ENCODE data around the gene ADAMTS16. TPM values are rescaled to one million over a fixed set of nuclear protein-coding genes. Genes with fewer than 3 reads are reported as not detected.

The ADAMTS16 gene
- total RNA-seq, 1 experiment from 2014 or later: not detected

DNA sequence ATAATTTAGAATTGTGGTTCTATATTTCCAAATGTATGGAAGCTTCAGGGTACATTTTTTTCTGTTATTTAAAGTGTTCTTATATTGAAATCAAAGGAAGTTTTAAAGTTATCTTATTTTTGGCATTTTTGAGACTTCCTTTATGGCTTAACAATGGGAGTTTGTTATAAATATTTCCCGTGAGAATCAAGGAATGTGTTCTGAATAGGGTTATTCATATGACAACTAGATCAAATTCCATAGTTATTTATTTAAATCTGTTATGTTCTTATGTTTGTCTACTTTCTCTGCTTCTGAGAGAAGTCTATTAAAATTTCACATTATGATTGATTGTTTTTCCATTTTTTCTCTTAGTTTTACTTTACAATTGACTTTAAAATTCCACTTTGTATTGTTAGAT lies 135.1 kb downstream of the ADAMTS16 start:
- DNase-seq: no peak
- CTCF ChIA-PET: no interaction called here
- TF ChIP-seq, protein P1, sequence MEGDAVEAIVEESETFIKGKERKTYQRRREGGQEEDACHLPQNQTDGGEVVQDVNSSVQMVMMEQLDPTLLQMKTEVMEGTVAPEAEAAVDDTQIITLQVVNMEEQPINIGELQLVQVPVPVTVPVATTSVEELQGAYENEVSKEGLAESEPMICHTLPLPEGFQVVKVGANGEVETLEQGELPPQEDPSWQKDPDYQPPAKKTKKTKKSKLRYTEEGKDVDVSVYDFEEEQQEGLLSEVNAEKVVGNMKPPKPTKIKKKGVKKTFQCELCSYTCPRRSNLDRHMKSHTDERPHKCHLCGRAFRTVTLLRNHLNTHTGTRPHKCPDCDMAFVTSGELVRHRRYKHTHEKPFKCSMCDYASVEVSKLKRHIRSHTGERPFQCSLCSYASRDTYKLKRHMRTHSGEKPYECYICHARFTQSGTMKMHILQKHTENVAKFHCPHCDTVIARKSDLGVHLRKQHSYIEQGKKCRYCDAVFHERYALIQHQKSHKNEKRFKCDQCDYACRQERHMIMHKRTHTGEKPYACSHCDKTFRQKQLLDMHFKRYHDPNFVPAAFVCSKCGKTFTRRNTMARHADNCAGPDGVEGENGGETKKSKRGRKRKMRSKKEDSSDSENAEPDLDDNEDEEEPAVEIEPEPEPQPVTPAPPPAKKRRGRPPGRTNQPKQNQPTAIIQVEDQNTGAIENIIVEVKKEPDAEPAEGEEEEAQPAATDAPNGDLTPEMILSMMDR (IDR thresholded peaks at IDR 0.05; ENCODE audit: unreplicated experiment): no peak
- Mint-ChIP-seq H3K4me1 (ENCODE audit: low read depth, unreplicated experiment) (no peaks in the 10 kb centered on the region), H3K27me3 (ENCODE audit: unreplicated experiment) (no peaks in the 10 kb centered on the region), H3K4me3 (ENCODE audit: low read depth, unreplicated experiment) (no peak overlapping the region), H3K36me3 (ENCODE audit: insufficient read depth, unreplicated experiment) (no peaks in the 10 kb centered on the region), H3K27ac (ENCODE audit: unreplicated experiment) (no peak overlapping the region), H3K9me3 (ENCODE audit: low read depth, unreplicated experiment) (peaks cover 8% of the 10 kb centered on the region)
- no TSS peak for BruUV-seq (replicated peaks)
- intact Hi-C loops (cut with micrococcal nuclease; ENCODE audit: unreplicated experiment): no loop called here

DNA sequence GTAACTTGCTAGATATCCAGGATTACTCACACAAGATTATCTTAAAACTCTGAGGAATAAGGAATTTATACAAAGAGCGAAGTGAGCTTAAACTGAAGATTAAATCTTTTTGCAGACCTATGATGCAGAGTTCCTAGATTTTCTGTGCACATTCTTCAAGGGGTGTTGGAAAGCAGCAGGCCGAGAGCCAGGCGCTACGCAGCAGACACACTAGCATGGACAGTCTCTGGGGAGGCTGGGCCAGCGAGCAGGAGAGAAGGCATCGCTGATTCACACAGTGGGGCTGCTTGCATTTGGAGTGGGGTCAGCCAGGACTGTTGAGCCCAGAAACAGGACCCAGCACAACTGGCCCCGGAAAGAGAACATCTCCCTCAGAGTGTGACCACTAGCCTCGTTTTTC lies 136.3 kb downstream of the ADAMTS16 start:
- H3K36me3 Mint-ChIP-seq (ENCODE audit: insufficient read depth, unreplicated experiment): no peaks in the 10 kb centered on the region
- no peaks in the 10 kb centered on the region for H3K27me3 Mint-ChIP-seq (ENCODE audit: unreplicated experiment)
- H3K27ac Mint-ChIP-seq (ENCODE audit: unreplicated experiment): no peak overlapping the region
- CTCF ChIA-PET: no interaction called here
- intact Hi-C loops (cut with micrococcal nuclease; ENCODE audit: unreplicated experiment): no loop called here
- TF ChIP-seq, protein P1 (IDR thresholded peaks at IDR 0.05; ENCODE audit: unreplicated experiment): no peak
- no peak for DNase-seq
- H3K9me3 Mint-ChIP-seq (ENCODE audit: low read depth, unreplicated experiment): peaks cover 8% of the 10 kb centered on the region
- no peak overlapping the region for H3K4me3 Mint-ChIP-seq (ENCODE audit: low read depth, unreplicated experiment)
- BruUV-seq (replicated peaks): no TSS peak
- H3K4me1 Mint-ChIP-seq (ENCODE audit: low read depth, unreplicated experiment): no peaks in the 10 kb centered on the region

DNA sequence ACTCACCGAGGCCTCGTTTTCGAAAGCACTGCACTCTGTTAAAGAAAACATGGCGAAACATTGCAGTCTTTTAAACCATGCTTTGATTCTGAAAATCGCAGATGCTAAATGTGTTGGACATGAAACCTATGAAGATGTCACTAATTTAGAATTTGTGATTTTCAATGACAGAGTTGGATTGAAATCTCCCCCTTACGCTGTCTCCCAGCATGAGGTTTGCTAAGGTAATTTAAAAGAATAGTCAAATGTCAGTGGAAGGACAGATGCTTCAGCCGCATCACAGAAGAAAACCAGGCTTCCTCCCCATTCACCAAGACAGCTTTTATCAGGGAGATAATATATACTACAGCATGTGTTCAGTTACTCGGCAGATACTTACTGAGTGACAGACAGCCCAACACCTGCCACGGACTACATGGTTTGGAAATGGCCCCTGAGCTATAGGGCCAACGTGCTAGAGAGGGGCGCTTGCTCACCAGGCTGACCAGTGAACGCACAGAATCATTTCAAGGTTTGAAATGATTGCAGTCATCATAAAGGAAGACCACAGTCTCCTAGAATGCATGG lies 136.9 kb downstream of the ADAMTS16 start:
- BruUV-seq (replicated peaks): no TSS peak
- intact Hi-C loops (cut with micrococcal nuclease; ENCODE audit: unreplicated experiment): no loop called here

DNA sequence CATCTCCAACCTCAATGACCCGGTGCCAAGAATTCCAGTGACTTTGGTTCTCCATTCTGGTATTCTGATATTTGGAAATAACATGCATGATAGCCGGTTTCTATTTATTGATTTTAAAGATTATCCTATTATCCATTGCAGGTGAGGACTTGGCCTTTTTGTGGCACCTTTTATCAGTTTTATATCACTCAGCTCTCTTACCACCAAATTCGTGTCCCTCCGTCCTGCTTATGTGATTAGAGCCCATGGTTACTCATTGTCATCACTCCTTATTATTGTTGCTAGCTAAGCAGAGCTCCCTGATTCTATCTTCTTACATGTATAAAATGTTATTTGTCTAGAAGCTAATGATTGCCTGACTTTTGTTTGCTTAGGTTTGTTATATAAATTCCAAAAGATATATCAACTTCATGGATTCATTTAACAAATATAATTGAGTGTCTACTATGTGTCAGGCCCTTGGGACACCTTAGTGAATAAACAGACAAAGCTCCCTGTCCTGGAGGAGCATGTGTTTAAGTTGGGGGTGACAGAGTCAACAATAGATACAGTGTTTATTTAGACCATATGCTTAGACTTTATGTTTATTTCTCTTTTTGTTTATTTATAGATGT lies 138.2 kb downstream of the ADAMTS16 start:
- no peaks in the 10 kb centered on the region for H3K4me1 Mint-ChIP-seq (ENCODE audit: low read depth, unreplicated experiment)
- no peak for DNase-seq
- peaks cover 8% of the 10 kb centered on the region for H3K9me3 Mint-ChIP-seq (ENCODE audit: low read depth, unreplicated experiment)
- H3K36me3 Mint-ChIP-seq (ENCODE audit: insufficient read depth, unreplicated experiment): no peaks in the 10 kb centered on the region
- intact Hi-C loops (cut with micrococcal nuclease; ENCODE audit: unreplicated experiment): no loop called here
- H3K4me3 Mint-ChIP-seq (ENCODE audit: low read depth, unreplicated experiment): no peak overlapping the region
- BruUV-seq (replicated peaks): no TSS peak
- H3K27me3 Mint-ChIP-seq (ENCODE audit: unreplicated experiment): no peaks in the 10 kb centered on the region
- TF ChIP-seq, protein P1 (IDR thresholded peaks at IDR 0.05; ENCODE audit: unreplicated experiment): no peak
- CTCF ChIA-PET: no interaction called here
- no peak overlapping the region for H3K27ac Mint-ChIP-seq (ENCODE audit: unreplicated experiment)

More for the DNA sequence above, 136.9 kb downstream of the ADAMTS16 start:
- CTCF ChIA-PET: no interaction called here
- Mint-ChIP-seq H3K36me3 (ENCODE audit: insufficient read depth, unreplicated experiment) (no peaks in the 10 kb centered on the region), H3K4me3 (ENCODE audit: low read depth, unreplicated experiment) (no peak overlapping the region), H3K27me3 (ENCODE audit: unreplicated experiment) (no peaks in the 10 kb centered on the region), H3K27ac (ENCODE audit: unreplicated experiment) (no peak overlapping the region), H3K9me3 (ENCODE audit: low read depth, unreplicated experiment) (peaks cover 8% of the 10 kb centered on the region), H3K4me1 (ENCODE audit: low read depth, unreplicated experiment) (no peaks in the 10 kb centered on the region)
- no peak for DNase-seq
- TF ChIP-seq, protein P1 (IDR thresholded peaks at IDR 0.05; ENCODE audit: unreplicated experiment): no peak
